NCI-H460 (cell line): ENCODE results near the gene S100A16. TPM values are rescaled to one million over a fixed set of nuclear protein-coding genes. Genes with fewer than 3 reads are reported as not detected.

ENCODE experiments used
- DNase-seq: peaks from one replicate; pipeline ENCODE4 v3.0.0-alpha.2; 2016; ENCODE audit warnings: low read depth; ENCODE audit errors: extremely low read depth
- total RNA-seq: library from RNA; depleted of rRNA; stranded (reverse); fragments of >200 nt; shearing (Covaris generic); gene quantifications from 2 replicates; pipeline ENCODE4 v1.2.3, GENCODE V29; 2014

S100A16 gene
- total RNA-seq, 1 experiment from 2014 or later, result 96.5 TPM

- DNase-seq, result no peak
These were observed 4.0 kb upstream of the S100A16 start for GRCh38 chr1:153616917-153617311.

- no peak for DNase-seq
These were observed 3.4 kb upstream of the S100A16 start, which contains the start of gene S100A14 for GRCh38 chr1:153616144-153616916. TSS of gene S100A14 (minus strand) at chr1:153616325. CDS start at chr1:153615858, 467 bp downstream.

- no peak for DNase-seq
These were observed 2.5 kb upstream of the S100A16 start for GRCh38 chr1:153615406-153615805.

- DNase-seq, result no peak
These were observed 2.0 kb upstream of the S100A16 start for GRCh38 chr1:153614906-153615305.

- no peak for DNase-seq
These were observed 1.4 kb upstream of the S100A16 start for GRCh38 chr1:153614189-153614900.

GRCh38 chr1:153613406-153613805 lies 469 bp upstream of the S100A16 start:
- no peak for DNase-seq

GRCh38 chr1:153612111-153612754 lies 704 bp downstream of the S100A16 start:
- no peak for DNase-seq

GRCh38 chr1:153611356-153611755 lies 1.6 kb downstream of the S100A16 start:
- no peak for DNase-seq

- no peak for DNase-seq
These were observed 2.1 kb downstream of the S100A16 start for GRCh38 chr1:153610811-153611301.

GRCh38 chr1:153610334-153610733 lies 2.6 kb downstream of the S100A16 start:
- no peak for DNase-seq

GRCh38 chr1:153609585-153609907 lies 3.4 kb downstream of the S100A16 start:
- DNase-seq, result no peak

- peak; percentile 95 for DNase-seq
These were observed 4.0 kb downstream of the S100A16 start for GRCh38 chr1:153608742-153609584.

- no peak for DNase-seq
These were observed 4.8 kb downstream of the S100A16 start for GRCh38 chr1:153608089-153608682.

- DNase-seq, result no peak
These were observed 5.6 kb downstream of the S100A16 start for GRCh38 chr1:153607381-153607780.

GRCh38 chr1:153606194-153606593 lies 6.7 kb downstream of the S100A16 start:
- DNase-seq, result no peak

- no peak for DNase-seq
These were observed 10.2 kb downstream of the S100A16 start for GRCh38 chr1:153602749-153603148.

GRCh38 chr1:153599847-153600246 lies 13.1 kb downstream of the S100A16 start:
- DNase-seq, result no peak

GRCh38 chr1:153598309-153599172 lies 14.4 kb downstream of the S100A16 start:
- no peak for DNase-seq

GRCh38 chr1:153597206-153597605 lies 15.7 kb downstream of the S100A16 start:
- peak; percentile 47 for DNase-seq
